ENCODE results near the gene CDNF. TPM values are rescaled to one million over a fixed set of nuclear protein-coding genes. Genes with fewer than 3 reads are reported as not detected.
"Not testable (repeated sequence)": the region's sequence is repeated elsewhere in the genome, so short reads cannot be mapped to it uniquely, and the experiment has no call there.

The CDNF gene
- total and polyA plus RNA-seq, 2 donors from 2014 or later = 2.1 to 2.3 TPM

- intact Hi-C loops (cut with DNase I) = no loop called here
- Histone ChIP-seq H3K9ac (ENCODE audit: low read length in 3 of 3) (no peak overlapping the region), H3K36me3 (ENCODE audit: control insufficient read depth in 2 of 3, insufficient read depth in 3 of 3, low read length in 3 of 3) (no peaks in the 10 kb centered on the region), H3K4me1 (ENCODE audit: control insufficient read depth in 2 of 3, insufficient read depth in 2 of 3, low read depth in 1 of 3, low read length in 3 of 3) (peaks cover 0 to 6% (median 4%) of the 10 kb centered on the region in 3 donors), H3K27me3 (ENCODE audit: control insufficient read depth, insufficient read depth, low read length) (no peaks in the 10 kb centered on the region), H3K4me3 (ENCODE audit: low read length in 3 of 3) (no peak overlapping the region), H3K27ac (ENCODE audit: low read depth in 2 of 2, low read length in 2 of 2) (no peak overlapping the region), H3K9me3 (ENCODE audit: control insufficient read depth in 2 of 3, insufficient read depth in 1 of 3, low read length in 3 of 3) (no peaks in the 10 kb centered on the region)
- FAIRE-seq = no peak
- DNase-seq = no peak
- no peak for TF ChIP-seq CTCF (IDR thresholded peaks at IDR 0.05; ENCODE audit: borderline replicate concordance, extremely low read depth, insufficient read depth)
Observed at GRCh38 chr10:14820010-14820774, 17.6 kb downstream of the CDNF start.

GRCh38 chr10:14816717-14817116 is 21.1 kb downstream of the CDNF start:
- H3K9ac ChIP-seq (ENCODE audit: low read length in 3 of 3); H3K27me3 ChIP-seq (ENCODE audit: control insufficient read depth, insufficient read depth, low read length); DNase-seq; H3K4me3 ChIP-seq (ENCODE audit: low read length in 3 of 3); H3K27ac ChIP-seq (ENCODE audit: low read depth in 2 of 2, low read length in 2 of 2); intact Hi-C loops (cut with DNase I); H3K9me3 ChIP-seq (ENCODE audit: control insufficient read depth in 2 of 3, insufficient read depth in 1 of 3, low read length in 3 of 3); FAIRE-seq; H3K36me3 ChIP-seq (ENCODE audit: control insufficient read depth in 2 of 3, insufficient read depth in 3 of 3, low read length in 3 of 3); H3K4me1 ChIP-seq (ENCODE audit: control insufficient read depth in 2 of 3, insufficient read depth in 2 of 3, low read depth in 1 of 3, low read length in 3 of 3): not testable (repeated sequence)

- no peak for FAIRE-seq
- H3K4me3 ChIP-seq (ENCODE audit: low read length in 3 of 3) = no peak overlapping the region
- intact Hi-C loops (cut with DNase I) = no loop called here
- TF ChIP-seq CTCF (IDR thresholded peaks at IDR 0.05; ENCODE audit: borderline replicate concordance, extremely low read depth, insufficient read depth) = no peak
- H3K9me3 ChIP-seq (ENCODE audit: control insufficient read depth in 2 of 3, insufficient read depth in 1 of 3, low read length in 3 of 3) = no peaks in the 10 kb centered on the region
- H3K4me1 ChIP-seq (ENCODE audit: control insufficient read depth in 2 of 3, insufficient read depth in 2 of 3, low read depth in 1 of 3, low read length in 3 of 3) = no peaks in the 10 kb centered on the region
- H3K9ac ChIP-seq (ENCODE audit: low read length in 3 of 3) = no peak overlapping the region
- H3K36me3 ChIP-seq (ENCODE audit: control insufficient read depth in 2 of 3, insufficient read depth in 3 of 3, low read length in 3 of 3) = no peaks in the 10 kb centered on the region
- DNase-seq = no peak
- no peaks in the 10 kb centered on the region for H3K27me3 ChIP-seq (ENCODE audit: control insufficient read depth, insufficient read depth, low read length)
- no peak overlapping the region for H3K27ac ChIP-seq (ENCODE audit: low read depth in 2 of 2, low read length in 2 of 2)
Observed at GRCh38 chr10:14815681-14816080, 22.2 kb downstream of the CDNF start.

GRCh38 chr10:14812271-14812670 is 25.6 kb downstream of the CDNF start:
- Histone ChIP-seq H3K9me3 (ENCODE audit: control insufficient read depth in 2 of 3, insufficient read depth in 1 of 3, low read length in 3 of 3) (no peaks in the 10 kb centered on the region), H3K27me3 (ENCODE audit: control insufficient read depth, insufficient read depth, low read length) (no peaks in the 10 kb centered on the region), H3K27ac (ENCODE audit: low read depth in 2 of 2, low read length in 2 of 2) (no peak overlapping the region), H3K9ac (ENCODE audit: low read length in 3 of 3) (no peak overlapping the region), H3K4me1 (ENCODE audit: control insufficient read depth in 2 of 3, insufficient read depth in 2 of 3, low read depth in 1 of 3, low read length in 3 of 3) (no peaks in the 10 kb centered on the region), H3K36me3 (ENCODE audit: control insufficient read depth in 2 of 3, insufficient read depth in 3 of 3, low read length in 3 of 3) (no peaks in the 10 kb centered on the region), H3K4me3 (ENCODE audit: low read length in 3 of 3) (no peak overlapping the region)
- FAIRE-seq = no peak
- DNase-seq = peak in 1 of 5 donors; percentile 19
- no peak for TF ChIP-seq CTCF (IDR thresholded peaks at IDR 0.05; ENCODE audit: borderline replicate concordance, extremely low read depth, insufficient read depth)
- intact Hi-C loops (cut with DNase I) = no loop called here

All from kidney (tissue), 14 donors.